SU-DHL-6 (cell line): ENCODE results near the gene ZNF548.

ENCODE experiments used
- H2AFZ ChIP-seq: fragments of 200-600 bp; sonication (generic); 2 replicates; pipeline ENCODE4 v1.6.1; 2014; ENCODE audit warnings: low read depth, mild to moderate bottlenecking, moderate library complexity, mixed read lengths, antibody characterized with exemption, low read length; ENCODE audit not compliant: severe bottlenecking
- H3F3A ChIP-seq: fragments of 200-600 bp; shearing (Covaris generic); 2 replicates; pipeline ENCODE4 v1.6.0; 2016; ENCODE audit warnings: antibody characterized with exemption, mild to moderate bottlenecking; ENCODE audit not compliant: insufficient read depth
- H3K27ac ChIP-seq: fragments of 200-600 bp; sonication (generic); 2 replicates; pipeline ENCODE4 v1.5.1; 2016; ENCODE audit warnings: low read depth, mild to moderate bottlenecking, low read length, moderate library complexity, mixed read lengths
- H3K27me3 ChIP-seq: fragments of 200-600 bp; sonication (generic), shearing (Covaris generic); 2 replicates; pipeline ENCODE4 v1.6.0; 2014; ENCODE audit warnings: mild to moderate bottlenecking, low read length
- H3K36me3 ChIP-seq: fragments of 200-600 bp; sonication (generic); 2 replicates; pipeline ENCODE4 v1.6.1; 2014; ENCODE audit warnings: mild to moderate bottlenecking, low read length, mixed read lengths
- H3K4me2 ChIP-seq: fragments of 300-600, 200-600 bp; shearing (Covaris generic), sonication (generic); 2 replicates; pipeline ENCODE4 v1.6.0; 2014; ENCODE audit warnings: low read length, low read depth, mild to moderate bottlenecking; ENCODE audit not compliant: poor library complexity, severe bottlenecking
- H3K4me3 ChIP-seq: fragments of 200-600 bp; sonication (generic); 2 replicates; pipeline ENCODE4 v1.5.1; 2014; ENCODE audit warnings: antibody characterized with exemption, low read length, mild to moderate bottlenecking, mixed read lengths; ENCODE audit not compliant: insufficient read depth, poor library complexity, severe bottlenecking
- H3K79me2 ChIP-seq: fragments of 200-600 bp; sonication (generic); 2 replicates; pipeline ENCODE4 v1.6.1; 2014; ENCODE audit warnings: mild to moderate bottlenecking, low read length, moderate library complexity; ENCODE audit not compliant: insufficient read depth
- H3K9ac ChIP-seq: fragments of 200-600 bp; sonication (generic); 2 replicates; pipeline ENCODE4 v1.7.0; 2014; ENCODE audit warnings: mild to moderate bottlenecking, low read length
- H3K9me2 ChIP-seq: fragments of 200-600 bp; sonication (generic); replicated peaks from 2 replicates; pipeline ENCODE4 v1.6.1; 2014; ENCODE audit warnings: low read length; ENCODE audit not compliant: insufficient read depth
- H3K9me3 ChIP-seq: fragments of 200-600 bp; sonication (generic); 2 replicates; pipeline ENCODE4 v1.6.1; 2014; ENCODE audit warnings: low read length, mixed read lengths; ENCODE audit not compliant: insufficient read depth
- H4K20me1 ChIP-seq: fragments of 200-600 bp; sonication (generic); 2 replicates; pipeline ENCODE4 v1.6.1; 2014; ENCODE audit warnings: low read depth, mild to moderate bottlenecking, antibody characterized with exemption, low read length, moderate library complexity, mixed read lengths
- EZH2phosphoT487 ChIP-seq: fragments of 200-600 bp; sonication (generic), shearing (Covaris generic); conservative IDR thresholded peaks from 2 replicates; pipeline ENCODE4 v1.6.1; 2018; ENCODE audit warnings: mild to moderate bottlenecking, antibody characterized with exemption, low read length, moderate library complexity, mixed read lengths
- TF ChIP-seq, protein P1 (sequence below): fragments of 200-600 bp; sonication (generic); IDR thresholded peaks from one replicate; pipeline ENCODE4 v1.5.1; 2017; ENCODE audit warnings: antibody characterized with exemption, mild to moderate bottlenecking, low read length, moderate library complexity; ENCODE audit not compliant: insufficient read depth, poor library complexity, severe bottlenecking

ZNF548 gene

DNA sequence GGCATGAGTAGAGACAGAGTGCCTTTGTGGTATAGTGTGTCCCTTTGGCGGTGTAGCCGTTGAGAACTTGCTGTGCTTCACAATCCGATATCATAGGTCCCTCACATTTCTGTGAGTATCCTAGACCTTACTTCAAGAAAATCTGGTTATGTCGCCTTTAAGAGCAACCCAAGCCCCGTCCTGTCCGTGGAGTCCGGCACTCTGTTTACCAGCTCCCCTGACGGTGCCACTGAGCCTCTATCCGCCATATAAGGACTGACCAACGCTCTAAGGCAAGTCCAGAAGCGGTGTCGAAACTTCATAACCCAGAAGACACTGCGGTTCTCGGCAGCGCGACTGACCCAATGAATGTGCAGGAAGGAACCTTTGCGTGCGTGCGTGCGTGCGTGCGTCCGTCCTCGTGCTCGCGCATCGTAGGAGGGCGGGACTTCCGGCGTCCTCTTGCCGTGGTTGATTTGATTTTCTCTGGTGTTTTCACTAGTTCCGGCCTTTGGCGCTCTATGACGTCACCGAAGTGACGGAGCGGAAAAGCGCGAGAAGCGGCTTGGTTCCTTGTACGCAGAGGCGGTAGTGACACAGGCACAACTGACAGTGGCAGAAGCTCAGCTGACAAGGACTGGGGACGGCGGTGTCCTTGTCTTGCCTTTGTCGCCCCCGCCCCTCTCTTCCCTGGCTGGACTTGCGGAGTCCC, 26.5 kb upstream of the ZNF548 start, which contains the start of the genes TRAPPC2B and ZNF547:
TSS of gene TRAPPC2B (plus strand) at position 555 of the 691 bp plus-strand sequence. CDS start 1,283 bp downstream, outside the sequence.
TSS of gene ZNF547 (plus strand) at position 555 of the 691 bp plus-strand sequence. CDS start 5,005 bp downstream, outside the sequence.
- Histone ChIP-seq H3K27me3 (no peaks in the 10 kb centered on the region), H3K27ac (peak within 1 kb of the TSS; percentile 18; the same call in 1 of the 2 replicates)

DNA sequence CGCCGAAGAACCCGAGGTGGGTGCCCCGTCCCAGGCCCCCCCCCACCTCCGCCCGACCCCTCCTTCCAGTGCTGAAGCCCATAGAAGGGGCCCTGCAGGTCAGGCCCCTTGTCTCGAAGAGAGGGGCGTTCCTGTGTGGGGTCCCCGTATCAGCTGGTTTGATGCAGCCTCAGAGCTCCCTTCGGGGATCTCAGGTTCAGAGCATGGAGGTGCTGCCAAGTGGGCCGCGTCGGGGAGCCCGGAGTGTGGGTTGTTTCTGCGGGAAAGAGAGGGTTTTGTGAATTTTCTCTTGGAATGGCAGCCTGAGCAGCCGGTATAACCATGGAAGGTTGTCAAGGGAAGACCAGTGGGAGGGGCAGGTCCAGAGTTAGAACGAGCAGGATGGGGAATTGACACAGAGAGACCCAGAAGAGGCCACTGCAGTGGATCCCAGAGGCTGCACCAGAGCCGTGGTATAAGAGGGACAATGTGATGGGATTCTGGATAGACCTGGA, 25.9 kb upstream of the ZNF548 start:
- Histone ChIP-seq H3K9ac (peak overlapping the region; percentile 75), H3K9me2 (no peaks in the 10 kb centered on the region), H3K4me3 (peak overlapping the region; percentile 94), H4K20me1 (no peaks in the 10 kb centered on the region), H2AFZ (peak overlapping the region; percentile 18), H3K27ac (peak overlapping the region; percentile 1; the same call in 1 of the 2 replicates), H3K9me3 (no peaks in the 10 kb centered on the region), H3K36me3 (no peaks in the 10 kb centered on the region), H3K79me2 (peaks cover 13% of the 10 kb centered on the region), H3F3A (no peaks in the 10 kb centered on the region), H3K4me2 (peak overlapping the region; percentile 96), H3K27me3 (no peaks in the 10 kb centered on the region)
- no peak for TF ChIP-seq EZH2phosphoT487
- TF ChIP-seq, protein P1, sequence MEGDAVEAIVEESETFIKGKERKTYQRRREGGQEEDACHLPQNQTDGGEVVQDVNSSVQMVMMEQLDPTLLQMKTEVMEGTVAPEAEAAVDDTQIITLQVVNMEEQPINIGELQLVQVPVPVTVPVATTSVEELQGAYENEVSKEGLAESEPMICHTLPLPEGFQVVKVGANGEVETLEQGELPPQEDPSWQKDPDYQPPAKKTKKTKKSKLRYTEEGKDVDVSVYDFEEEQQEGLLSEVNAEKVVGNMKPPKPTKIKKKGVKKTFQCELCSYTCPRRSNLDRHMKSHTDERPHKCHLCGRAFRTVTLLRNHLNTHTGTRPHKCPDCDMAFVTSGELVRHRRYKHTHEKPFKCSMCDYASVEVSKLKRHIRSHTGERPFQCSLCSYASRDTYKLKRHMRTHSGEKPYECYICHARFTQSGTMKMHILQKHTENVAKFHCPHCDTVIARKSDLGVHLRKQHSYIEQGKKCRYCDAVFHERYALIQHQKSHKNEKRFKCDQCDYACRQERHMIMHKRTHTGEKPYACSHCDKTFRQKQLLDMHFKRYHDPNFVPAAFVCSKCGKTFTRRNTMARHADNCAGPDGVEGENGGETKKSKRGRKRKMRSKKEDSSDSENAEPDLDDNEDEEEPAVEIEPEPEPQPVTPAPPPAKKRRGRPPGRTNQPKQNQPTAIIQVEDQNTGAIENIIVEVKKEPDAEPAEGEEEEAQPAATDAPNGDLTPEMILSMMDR = no peak

More for the DNA sequence above, 26.5 kb upstream of the ZNF548 start, which contains the start of the genes TRAPPC2B and ZNF547:
- Histone ChIP-seq H3K4me3 (peak within 1 kb of the TSS; percentile 94), H3K36me3 (no peaks in the 10 kb centered on the region), H2AFZ (peak within 1 kb of the TSS; percentile 69), H3K79me2 (peaks cover 13% of the 10 kb centered on the region), H3K9me3 (no peaks in the 10 kb centered on the region), H3K9me2 (no peaks in the 10 kb centered on the region), H3K4me2 (peak within 1 kb of the TSS; percentile 96), H3K9ac (peak within 1 kb of the TSS; percentile 75), H4K20me1 (no peaks in the 10 kb centered on the region), H3F3A (no peaks in the 10 kb centered on the region)
- TF ChIP-seq, protein P1 = no peak
- no peak for TF ChIP-seq EZH2phosphoT487

DNA sequence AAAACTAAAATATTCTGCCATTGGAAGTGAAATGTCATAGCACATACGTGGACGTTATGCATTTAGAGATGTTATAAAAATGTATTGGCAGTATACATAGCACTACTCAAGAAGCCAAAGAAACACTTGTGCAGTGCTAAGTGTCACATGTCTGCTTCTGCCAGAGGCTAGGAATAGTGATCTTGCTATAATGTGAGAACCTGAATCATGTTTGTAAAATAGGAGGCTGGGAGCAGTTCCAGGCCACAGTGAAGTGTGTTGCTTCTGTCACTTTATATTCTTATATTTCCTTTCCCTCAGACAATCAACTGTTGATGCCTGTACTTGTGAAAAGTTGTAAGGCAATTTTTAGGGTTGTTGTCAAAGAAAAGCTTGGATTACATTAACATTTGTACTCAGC, 22.9 kb upstream of the ZNF548 start:
- H3K9me2 ChIP-seq = no peaks in the 10 kb centered on the region
- TF ChIP-seq, protein P1 = no peak
- TF ChIP-seq EZH2phosphoT487 = no peak
- no peaks in the 10 kb centered on the region for H4K20me1 ChIP-seq
- H3K4me2 ChIP-seq = no peak overlapping the region
- H3K36me3 ChIP-seq = no peaks in the 10 kb centered on the region
- no peak overlapping the region for H3K9ac ChIP-seq
- H3K4me3 ChIP-seq = no peak overlapping the region
- no peak overlapping the region for H2AFZ ChIP-seq
- H3K27me3 ChIP-seq = no peaks in the 10 kb centered on the region
- no peaks in the 10 kb centered on the region for H3F3A ChIP-seq
- H3K79me2 ChIP-seq = peaks cover 13% of the 10 kb centered on the region
- no peak overlapping the region for H3K27ac ChIP-seq
- no peaks in the 10 kb centered on the region for H3K9me3 ChIP-seq
